K562 (cell line): ENCODE measurements around the gene NEURL1B. TPM values are rescaled to one million over a fixed set of nuclear protein-coding genes. Genes with fewer than 3 reads are reported as not detected.

ENCODE experiments used
- ATAC-seq: fragments of 200-7000 bp; cut with Tn5 transposase; 3 replicates; pipeline ENCODE4 v1.9.1; 2020; ENCODE audit warnings: moderate library complexity
- BruUV-seq: library from RNA; stranded (reverse); fragments of 400-500 nt; replicated peaks from 2 replicates; lab custom pipeline; 2021; lab: Mats Ljungman, UMichigan
- CTCF ChIA-PET: fragments of 300-600 bp; formaldehyde crosslinking; extraction: SDS; loops from one replicate; lab custom pipeline; 2021; ENCODE audit warnings: low intra/inter-chr PET ratio; lab: Yijun Ruan, JAX
- POLR2A ChIA-PET: fragments of 300-600, 350-650 bp; sonication (Branson Sonifier 250); formaldehyde crosslinking; extraction: SDS; loops from one replicate; lab custom pipeline; 2021; ENCODE audit warnings: antibody characterized with exemption, inconsistent platforms; lab: Yijun Ruan, JAX
- DNase-seq, 4 experiments: peaks; one replicate each; pipeline versions ENCODE4 v3.0.0 to v3.0.0-alpha.2; 2011 to 2018; ENCODE audit warnings: low spot score in 3 of 4, mixed read lengths in 3 of 4; ENCODE audit errors: extremely low read depth in 1 of 4
- FAIRE-seq: peaks from 2 replicates; lab custom pipeline; 2011; peaks lifted over from hg19 to GRCh38; lab: Jason Lieb, UNC
- H2AFZ ChIP-seq: 2 replicates; pipeline ENCODE4 v1.6.0; 2011; ENCODE audit warnings: low read depth, low read length, control low read depth, inconsistent platforms
- H3K27ac ChIP-seq: fragments of 200-600 bp; 3 replicates; pipeline ENCODE4 v1.8.0; 2011; ENCODE audit warnings: low read depth, mild to moderate bottlenecking, control low read depth, inconsistent platforms, low read length, moderate library complexity, mixed read lengths; ENCODE audit errors: extremely low read depth
- H3K27me3 ChIP-seq, 2 experiments: fragments of 300-600 bp in 1 of 2; 2 replicates in 1 of 2; 3 replicates in 1 of 2; pipeline versions ENCODE4 v1.6.0 to v1.8.0; 2011; ENCODE audit warnings: inconsistent platforms in 2 of 2, low read length in 2 of 2, mild to moderate bottlenecking in 1 of 2, mixed read lengths in 1 of 2, moderate library complexity in 1 of 2; ENCODE audit not compliant: control insufficient read depth in 2 of 2, insufficient read depth in 2 of 2
- H3K36me3 ChIP-seq: fragments of 300-600 bp; 3 replicates; pipeline ENCODE4 v1.8.0; 2011; ENCODE audit warnings: mild to moderate bottlenecking, low read length, inconsistent platforms; ENCODE audit not compliant: control insufficient read depth, insufficient read depth
- H3K4me1 ChIP-seq, 2 experiments: fragments of 200-600 bp in 1 of 2; replicated peaks in 1 of 2; 2 replicates in 1 of 2; 3 replicates in 1 of 2; pipeline versions ENCODE4 v1.5.1 to v1.8.0; 2011; ENCODE audit warnings: inconsistent platforms in 2 of 2, low read length in 2 of 2, mild to moderate bottlenecking in 1 of 2, mixed read lengths in 1 of 2, moderate library complexity in 1 of 2; ENCODE audit not compliant: control insufficient read depth in 2 of 2, insufficient read depth in 2 of 2
- H3K4me2 ChIP-seq: 2 replicates; pipeline ENCODE4 v1.6.1; 2011; ENCODE audit warnings: low read length, control low read depth, inconsistent platforms, mixed read lengths; ENCODE audit not compliant: insufficient read depth
- H3K4me3 ChIP-seq: fragments of 200-600 bp; sonication (generic), shearing (Covaris generic); 2 replicates; pipeline ENCODE4 v1.5.1; 2016; ENCODE audit warnings: control low read depth, inconsistent platforms
- H3K79me2 ChIP-seq: fragments of 200-600 bp; 3 replicates; pipeline ENCODE4 v1.8.0; 2011; ENCODE audit warnings: low read length, inconsistent platforms; ENCODE audit not compliant: control insufficient read depth, insufficient read depth
- H3K9ac ChIP-seq, 2 experiments: 2 replicates each; pipeline versions ENCODE4 v1.6.0 to v1.6.1; 2011; ENCODE audit warnings: low read depth in 2 of 2, low read length in 2 of 2, control low read depth in 1 of 2, inconsistent platforms in 1 of 2, mild to moderate bottlenecking in 1 of 2, mixed read lengths in 1 of 2; ENCODE audit not compliant: insufficient read depth in 1 of 2
- H3K9me1 ChIP-seq: one replicate; pipeline ENCODE4 v1.6.0; 2011; ENCODE audit warnings: inconsistent platforms, mild to moderate bottlenecking, low read length, moderate library complexity; ENCODE audit not compliant: control insufficient read depth, insufficient read depth
- H3K9me3 ChIP-seq: replicated peaks from 2 replicates; pipeline ENCODE4 v1.5.1; 2011; ENCODE audit warnings: low read depth, low read length, inconsistent platforms; ENCODE audit not compliant: control insufficient read depth, insufficient read depth
- H4K20me1 ChIP-seq: replicated peaks from 2 replicates; pipeline ENCODE4 v1.6.1; 2011; ENCODE audit warnings: low read length, inconsistent platforms, mixed read lengths; ENCODE audit not compliant: control insufficient read depth, insufficient read depth
- BCL6 ChIP-seq: fragments of 250-450 bp; sonication (Bioruptor Pico); IDR thresholded peaks from 2 replicates; pipeline ENCODE4 v1.4.0; 2020
- KDM4B ChIP-seq, 2 experiments: fragments of 450-650 bp in 1 of 2; sonication (generic) in 1 of 2; IDR thresholded peaks; 2 replicates each; pipeline ENCODE4 v1.6.1; 2016 to 2017; ENCODE audit warnings: borderline replicate concordance in 2 of 2, antibody characterized with exemption in 1 of 2, low read depth in 1 of 2, mild to moderate bottlenecking in 1 of 2
- NKRF ChIP-seq: fragments of 450-650 bp; IDR thresholded peaks from 2 replicates; pipeline ENCODE4 v1.6.1; 2016; ENCODE audit warnings: borderline replicate concordance
- STAG1 ChIP-seq: sonication (generic); formaldehyde crosslinking; IDR thresholded peaks from 2 replicates; pipeline ENCODE4 v1.5.0; 2020; ENCODE audit warnings: missing genetic modification reagents, borderline replicate concordance
- WGBS: fragments of 100-300 bp; shearing (Covaris generic); methylation state at CpG from one replicate; pipeline ENCODE4 v1.1.6; 2016; ENCODE audit warnings: low coverage, mixed read lengths; ENCODE audit not compliant: insufficient coverage; ENCODE audit errors: missing lambda C conversion rate; 5-methylcytosine and 5-hydroxymethylcytosine counted together
- in situ Hi-C: fragments of 300-500 bp; cut with MboI; formaldehyde crosslinking; loops from 4 replicates; pipeline ENCODE4 v1.15.0; 2018; ENCODE audit warnings: inconsistent platforms, mixed read lengths
- intact Hi-C: fragments of 100-400 bp; cut with micrococcal nuclease; formaldehyde crosslinking; loops from 2 replicates; pipeline ENCODE4 v1.14.2; 2022
- polyA plus RNA-seq, 8 experiments: library from polyadenylated mRNA; depleted of rRNA in 4 of 8; stranded (reverse) in 5 of 8; unstranded in 3 of 8; fragments of >200 nt; fragmentation: Nextera tagmentation in 2 of 8; fragmentation: Illumina TruSeq in 1 of 8; extraction: Ambion mirVana in 2 of 8; extraction: Trizol in 1 of 8; gene quantifications; 2 replicates each; pipeline versions ENCODE4 v1.2.1 to v1.2.3, GENCODE V29; 2011 to 2014; ENCODE audit warnings: inconsistent platforms in 1 of 8, missing spikeins in 1 of 8
- total RNA-seq, 7 experiments: library from RNA; depleted of rRNA in 6 of 7; stranded (reverse); fragments of >200 nt in 6 of 7; fragmentation: Illumina TruSeq in 2 of 7; extraction: Trizol in 2 of 7; gene quantifications; 2 replicates each; pipeline versions ENCODE4 v1.2.1 to v1.2.3, GENCODE V29; 2011 to 2021; ENCODE audit warnings: low replicate concordance in 1 of 7

The NEURL1B gene
- total and polyA plus RNA-seq, 9 of the 15 experiments (the other 6 are each of a cell fraction or from before 2014, with no cell fraction given): 0.04 TPM; not detected in 8

- Histone ChIP-seq H3K4me2 (no peak overlapping the region), H2AFZ (no peak overlapping the region), H3K79me2 (no peaks in the 10 kb centered on the region), H3K4me3 (no peak overlapping the region), H3K27me3 (peaks cover 4 to 54% of the 10 kb centered on the region in 2 experiments), H3K36me3 (no peaks in the 10 kb centered on the region), H3K9me3 (no peaks in the 10 kb centered on the region), H4K20me1 (no peaks in the 10 kb centered on the region), H3K27ac (no peak overlapping the region), H3K9me1 (no peaks in the 10 kb centered on the region), H3K4me1 (peaks cover 0 to 7% of the 10 kb centered on the region in 2 experiments; a peak in 1 of 5 replicates), H3K9ac (no peak overlapping the region)
- POLR2A ChIA-PET: no interaction called here
- no TSS peak for BruUV-seq
- TF ChIP-seq BCL6 (CRISPR knock-in tag): no peak
- no peak for TF ChIP-seq KDM4B (IDR thresholded peaks at IDR 0.05; ENCODE audit: borderline replicate concordance in 2 of 2, low read depth in 1 of 2)
- no peak for TF ChIP-seq STAG1 (CRISPR knock-in tag)
- no peak for TF ChIP-seq NKRF
- 21% methylated on average over 39 of the region's 45 CpGs for WGBS
- CTCF ChIA-PET: no interaction called here
- in situ Hi-C loops (no loop called here), intact Hi-C loops (no loop called here)
- no peak for FAIRE-seq
- no peak for DNase-seq
- no peak for ATAC-seq
These were observed 28.4 kb downstream of the NEURL1B start for GRCh38 chr5:172669386-172670004.
